ENCODE results near the gene MYORG.

GRCh38 chr9:34343090-34343489 lies 33.6 kb downstream of the MYORG start:
- TF ChIP-seq CTCF (IDR thresholded peaks at IDR 0.05; ENCODE audit: low read depth, low read length, missing input control), result no peak
- peak; percentile 26 for TF ChIP-seq SP1 (IDR thresholded peaks at IDR 0.05)
- no peak for TF ChIP-seq GABPA (IDR thresholded peaks at IDR 0.05 in 1 of 2, conservative IDR thresholded peaks at IDR 0.05 in 1 of 2)
- TF ChIP-seq FOXA2 (IDR thresholded peaks at IDR 0.05), result no peak
- TF ChIP-seq REST (IDR thresholded peaks at IDR 0.05), result no peak
- no peak for TF ChIP-seq MAX (IDR thresholded peaks at IDR 0.05)
- no peak for TF ChIP-seq TAF1 (conservative IDR thresholded peaks at IDR 0.05)
- TF ChIP-seq RAD21 (IDR thresholded peaks at IDR 0.05), result no peak
- TF ChIP-seq ATF3 (IDR thresholded peaks at IDR 0.05), result no peak

Measured in liver (tissue), 3 donors.